Stimulated activated CD8-positive, alpha-beta memory T cell treated with anti-CD3 and anti-CD28 coated beads, Interleukin-4, amount 100 ng/mL, for 24 hours (primary cell): ENCODE data around the gene MAOA.
A peak's percentile ranks its signal among the peaks of the same experiment; 100 is the strongest.
"Not testable (repeated sequence)": the region's sequence is repeated elsewhere in the genome, so short reads cannot be mapped to it uniquely, and the experiment has no call there.

Experiments used
- DNase-seq: peaks from one replicate; pipeline ENCODE4 v3.0.0-alpha.2; 2020; ENCODE audit warnings: low read depth

Gene MAOA

DNA sequence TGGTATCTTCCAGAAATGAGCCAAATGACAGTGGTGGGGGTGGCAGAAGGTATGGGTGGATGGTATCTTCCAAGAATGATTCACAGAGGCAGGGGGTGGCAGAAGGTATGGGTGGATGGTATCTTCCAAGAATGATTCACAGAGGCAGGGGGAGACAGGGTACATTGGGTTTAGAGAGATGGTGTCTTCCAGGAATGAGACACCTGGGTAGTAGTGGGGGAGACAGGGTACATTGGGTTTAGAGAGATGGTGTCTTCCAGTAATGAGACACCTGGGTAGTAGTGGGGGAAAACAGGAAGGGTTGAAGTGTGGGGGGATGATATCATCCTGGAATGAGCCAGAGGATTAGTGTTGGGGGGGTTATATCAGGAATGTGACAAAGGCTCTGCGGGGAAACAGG lies 62.0 kb downstream of the MAOA start:
- no peak for DNase-seq

DNA sequence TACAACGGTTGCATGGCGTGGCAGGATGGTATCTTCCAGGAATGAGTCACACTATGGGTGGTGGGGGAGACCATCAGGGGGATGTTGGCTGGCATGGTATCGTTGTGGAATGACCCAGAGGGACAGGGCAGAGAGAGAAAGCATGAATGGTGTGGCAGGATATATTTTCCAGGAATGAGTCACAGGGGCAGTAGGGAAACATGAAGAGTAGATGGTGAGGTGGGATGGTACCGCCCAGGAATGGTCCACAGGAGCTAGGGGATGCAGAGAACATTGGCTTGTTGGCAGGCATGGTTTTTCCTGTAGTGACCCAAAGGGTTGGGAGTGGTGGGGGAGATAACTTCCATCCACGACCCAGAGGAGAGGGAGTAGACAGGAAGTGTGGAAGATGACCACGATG lies 62.4 kb downstream of the MAOA start:
- no peak for DNase-seq

DNA sequence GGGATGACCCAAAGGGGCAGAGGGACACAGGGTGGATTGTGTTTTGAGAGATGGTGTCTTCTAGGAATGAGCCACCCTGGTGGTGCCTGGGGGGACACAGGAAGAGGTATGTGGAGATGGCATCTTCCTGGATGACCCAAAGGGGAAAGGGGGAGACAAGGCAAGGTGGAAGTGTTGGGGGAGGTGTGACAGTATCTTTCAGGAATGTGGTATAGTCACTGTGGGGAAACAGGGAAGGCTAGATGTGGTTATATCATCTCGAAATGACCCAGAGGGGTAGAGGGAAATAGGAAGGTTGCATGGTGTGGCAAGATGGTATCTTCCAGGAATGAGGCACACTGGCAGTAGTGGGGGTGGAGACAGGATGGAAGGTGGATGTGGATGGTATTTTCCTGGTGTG lies 62.9 kb downstream of the MAOA start:
- no peak for DNase-seq

DNA sequence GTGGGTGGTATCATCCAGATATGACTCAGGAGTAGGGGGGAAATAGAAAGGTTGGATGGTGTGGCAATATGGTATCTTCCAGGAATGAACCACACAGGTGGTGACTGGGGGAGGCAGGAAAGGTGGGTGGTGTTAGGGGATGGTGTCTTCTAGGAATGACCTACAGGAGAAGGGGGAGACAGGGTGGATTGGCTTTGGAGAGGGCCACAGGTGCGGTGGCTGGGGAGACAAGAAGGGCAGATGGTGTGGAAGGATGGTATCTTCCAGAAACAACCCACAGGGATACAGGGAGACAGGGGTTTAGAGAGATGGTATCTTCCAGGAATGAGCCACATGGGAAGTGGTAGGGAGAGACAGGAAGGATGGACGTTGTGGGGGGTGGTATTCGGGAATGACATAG lies 64.0 kb downstream of the MAOA start:
- DNase-seq: no peak

DNA sequence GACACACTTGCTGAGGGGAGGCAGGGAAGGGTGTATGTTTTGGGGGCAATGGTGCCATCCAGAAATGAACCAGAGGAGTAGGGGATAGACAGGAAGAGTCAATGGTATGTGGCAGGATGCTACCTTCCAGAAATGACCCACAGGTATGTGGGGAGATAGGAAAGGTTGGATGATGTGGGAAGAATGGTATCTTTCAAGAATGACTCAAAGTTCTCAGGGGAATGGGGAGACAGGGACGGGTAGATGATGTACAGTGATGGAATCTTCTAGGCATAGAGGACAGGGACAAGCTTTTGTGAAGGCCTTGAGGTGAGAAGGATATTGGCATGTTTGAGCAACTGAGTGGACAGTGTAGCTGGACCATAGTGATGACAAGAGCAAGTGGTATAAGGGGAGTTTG lies 64.9 kb downstream of the MAOA start:
- DNase-seq: no peak

DNA sequence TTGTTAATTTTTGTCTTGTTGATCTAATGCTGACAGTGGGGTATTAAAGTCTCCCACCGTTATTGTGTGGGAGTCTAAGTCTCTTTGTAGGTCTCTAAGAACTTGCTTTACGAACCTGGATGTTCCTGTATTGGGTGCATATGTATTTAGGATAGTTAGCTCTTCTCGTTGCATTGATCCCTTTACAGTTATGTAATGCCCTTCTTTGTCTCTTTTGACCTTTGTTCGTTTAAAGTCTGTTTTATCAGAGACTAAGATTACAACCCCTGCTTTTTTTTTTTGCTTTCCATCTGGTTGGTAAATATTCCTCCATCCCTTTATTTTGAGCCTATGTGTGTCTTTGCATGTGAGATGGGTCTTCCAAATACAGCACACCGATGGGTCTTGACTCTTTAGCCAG lies 69.1 kb downstream of the MAOA start:
- DNase-seq: not testable (repeated sequence)

DNA sequence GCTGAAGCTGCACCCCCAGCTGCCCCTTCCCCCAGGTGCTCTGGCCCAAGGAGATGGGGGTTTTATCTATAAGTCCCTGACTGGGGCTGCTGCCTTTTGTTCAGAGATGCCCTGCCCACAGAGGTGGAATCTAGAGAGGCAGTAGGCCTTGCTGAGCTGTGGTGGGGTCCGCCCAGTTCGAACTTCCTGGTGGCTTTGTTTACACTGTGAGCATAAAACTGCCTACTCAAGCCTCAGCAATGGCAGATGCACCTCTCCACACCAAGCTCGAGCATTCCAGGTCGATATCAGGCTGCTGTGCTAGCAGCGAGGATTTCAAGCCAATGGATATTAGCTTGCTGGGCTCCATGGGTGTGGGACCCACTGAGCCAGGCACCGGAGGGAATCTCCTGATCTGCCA lies 71.2 kb downstream of the MAOA start:
- not testable (repeated sequence) for DNase-seq

DNA sequence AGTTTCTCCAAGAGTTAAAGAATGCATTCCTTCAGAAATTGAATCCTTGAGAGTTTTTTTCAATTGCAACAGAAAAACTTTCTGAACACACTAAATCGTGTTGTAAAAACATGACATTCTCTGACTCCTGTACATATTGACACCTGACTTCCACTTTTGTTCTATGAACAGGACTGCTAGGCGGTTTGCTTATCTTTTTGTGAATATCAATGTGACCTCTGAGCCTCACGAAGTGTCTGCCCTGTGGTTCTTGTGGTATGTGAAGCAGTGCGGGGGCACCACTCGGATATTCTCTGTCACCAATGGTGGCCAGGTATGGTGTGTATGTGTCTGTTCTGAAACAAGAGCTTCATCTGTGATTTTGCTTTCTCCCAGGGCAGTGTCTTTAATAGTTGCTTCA lies 71.9 kb downstream of the MAOA start:
- no peak for DNase-seq

DNA sequence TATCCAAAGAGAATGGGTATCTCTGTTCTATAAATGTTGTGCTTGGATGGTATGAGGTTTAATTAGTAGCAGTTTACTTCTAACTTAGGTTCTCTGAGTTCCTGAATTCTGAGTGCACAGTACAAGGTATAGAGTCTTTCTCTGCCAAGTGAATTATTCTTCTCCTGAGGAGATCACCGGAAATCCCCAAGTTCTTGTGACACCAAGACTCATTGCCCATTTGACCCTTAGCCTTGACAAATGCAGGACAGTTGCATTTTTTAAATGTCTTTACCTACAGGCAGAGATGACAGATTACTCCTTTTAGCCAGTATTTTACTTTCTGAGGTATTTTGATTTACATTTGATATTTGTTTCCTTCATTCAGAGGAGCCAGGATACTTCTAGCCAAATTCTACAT lies 72.9 kb downstream of the MAOA start:
- no peak for DNase-seq

DNA sequence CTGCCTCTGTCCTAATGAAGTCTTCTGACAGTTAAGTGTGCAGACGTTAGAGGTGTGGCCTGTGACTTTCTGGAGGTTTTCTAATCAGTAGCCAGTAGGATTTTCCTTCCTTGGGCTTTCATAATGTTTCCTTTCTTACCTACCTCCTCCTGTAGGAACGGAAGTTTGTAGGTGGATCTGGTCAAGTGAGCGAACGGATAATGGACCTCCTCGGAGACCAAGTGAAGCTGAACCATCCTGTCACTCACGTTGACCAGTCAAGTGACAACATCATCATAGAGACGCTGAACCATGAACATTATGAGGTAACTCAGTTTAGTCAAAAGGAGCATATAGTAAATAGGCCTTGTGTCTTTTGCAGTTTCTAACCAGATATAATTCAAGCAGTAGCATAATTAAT lies 75.0 kb downstream of the MAOA start:
- DNase-seq: no peak

DNA sequence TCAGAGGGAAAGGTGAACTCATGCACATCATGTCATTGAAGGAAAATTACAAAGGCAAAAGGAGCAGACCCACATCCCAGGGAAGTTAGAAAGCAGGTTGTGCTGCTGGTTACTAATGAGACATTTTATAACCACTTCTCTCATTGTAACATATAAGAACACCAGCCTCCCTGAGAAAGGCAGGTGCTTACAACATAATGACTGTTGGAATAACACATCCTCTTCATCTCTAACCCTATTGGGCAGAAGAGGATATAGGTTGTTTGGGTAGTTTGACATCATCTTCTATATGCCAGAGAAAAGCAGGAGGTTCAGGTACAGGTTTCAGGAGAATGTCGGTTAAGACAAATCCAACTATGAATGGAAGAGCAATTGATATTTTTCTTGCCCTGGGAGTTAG lies 77.6 kb downstream of the MAOA start:
- no peak for DNase-seq

DNA sequence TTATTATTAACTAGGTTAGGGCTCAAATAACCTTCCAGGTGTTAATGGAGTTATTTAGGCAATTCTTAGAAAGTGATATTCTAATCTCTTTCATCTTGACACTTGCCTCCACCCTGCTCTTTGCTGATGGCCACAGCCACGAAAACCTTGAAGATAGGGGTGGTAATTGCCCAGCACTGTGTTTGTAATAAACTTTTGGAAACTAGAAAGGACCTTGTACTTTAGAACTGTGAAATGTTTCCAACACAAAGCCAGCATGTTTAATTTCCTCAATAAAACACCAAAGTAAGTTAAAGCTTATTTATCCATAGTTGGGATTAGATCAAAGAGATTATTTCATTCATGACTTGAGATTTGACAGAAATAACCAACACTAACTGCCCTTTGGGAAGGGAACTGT lies 78.3 kb downstream of the MAOA start:
- no peak for DNase-seq

DNA sequence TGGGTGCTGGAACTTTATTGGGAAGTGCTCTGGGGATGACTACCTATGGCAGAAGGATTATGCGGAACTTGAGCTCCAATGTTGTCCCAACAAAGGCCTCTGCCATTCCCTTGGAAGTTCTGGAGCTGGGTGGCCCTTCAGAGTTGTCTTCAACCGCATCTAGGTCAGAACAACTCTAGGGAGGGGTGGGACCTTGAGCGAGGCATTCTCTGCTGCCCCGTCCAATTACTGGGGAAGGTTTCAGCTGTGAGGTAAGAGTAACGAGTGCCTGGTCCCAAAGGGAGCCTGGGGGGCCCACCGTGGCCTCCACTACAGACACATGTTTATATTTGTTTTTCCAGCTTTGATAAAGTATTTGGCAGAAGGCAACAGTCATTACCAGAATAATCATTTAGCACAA lies 79.4 kb downstream of the MAOA start:
- DNase-seq: no peak

DNA sequence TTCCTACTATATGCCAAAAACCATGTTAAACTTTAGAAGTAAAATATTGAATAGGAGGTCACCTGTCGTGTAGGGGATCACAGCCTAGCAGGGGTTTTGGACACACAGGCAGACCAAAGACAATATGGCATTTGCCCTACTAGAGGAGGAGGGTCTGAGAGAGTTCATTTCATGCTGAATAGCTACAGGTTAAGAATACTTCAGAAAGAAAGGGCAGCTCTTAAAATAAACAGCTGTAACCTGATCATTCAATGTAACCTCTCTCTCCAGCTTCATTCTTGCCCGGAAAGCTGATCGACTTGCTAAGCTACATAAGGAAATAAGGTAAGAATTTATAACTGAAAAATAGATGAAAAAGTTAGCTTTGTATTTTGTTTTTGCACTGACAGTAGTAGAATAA lies 79.9 kb downstream of the MAOA start:
- DNase-seq: no peak

DNA sequence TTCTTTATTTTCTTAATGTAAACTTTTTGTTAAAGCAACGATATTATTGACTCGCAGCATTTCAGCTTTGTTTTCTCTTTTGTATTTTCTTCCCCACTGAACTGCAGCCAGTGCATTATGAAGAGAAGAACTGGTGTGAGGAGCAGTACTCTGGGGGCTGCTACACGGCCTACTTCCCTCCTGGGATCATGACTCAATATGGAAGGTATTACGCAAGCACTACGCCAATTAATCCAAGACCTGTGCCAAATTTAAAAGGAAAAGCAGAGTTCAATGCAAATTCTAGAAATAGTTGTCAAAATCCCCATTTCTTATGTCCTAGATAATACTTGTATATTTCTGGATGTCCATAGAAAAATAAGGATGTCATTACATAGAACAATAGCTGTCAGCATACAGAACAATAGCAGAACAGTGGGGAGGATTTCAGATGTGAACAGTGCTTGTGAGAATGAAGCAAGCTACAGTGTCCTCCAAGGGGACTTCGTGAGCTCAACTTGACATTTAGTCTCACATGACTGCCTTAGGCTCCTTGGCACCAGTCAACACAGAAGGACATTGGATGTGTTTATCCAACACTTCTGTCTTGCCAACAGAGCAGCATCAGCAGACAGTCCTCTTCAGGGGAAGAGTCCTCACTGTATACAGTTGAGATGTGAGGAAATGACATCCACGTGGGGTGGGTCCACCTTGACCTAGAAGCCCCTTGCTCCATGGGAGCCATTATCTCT lies 85.9 kb downstream of the MAOA start:
- no peak for DNase-seq

DNA sequence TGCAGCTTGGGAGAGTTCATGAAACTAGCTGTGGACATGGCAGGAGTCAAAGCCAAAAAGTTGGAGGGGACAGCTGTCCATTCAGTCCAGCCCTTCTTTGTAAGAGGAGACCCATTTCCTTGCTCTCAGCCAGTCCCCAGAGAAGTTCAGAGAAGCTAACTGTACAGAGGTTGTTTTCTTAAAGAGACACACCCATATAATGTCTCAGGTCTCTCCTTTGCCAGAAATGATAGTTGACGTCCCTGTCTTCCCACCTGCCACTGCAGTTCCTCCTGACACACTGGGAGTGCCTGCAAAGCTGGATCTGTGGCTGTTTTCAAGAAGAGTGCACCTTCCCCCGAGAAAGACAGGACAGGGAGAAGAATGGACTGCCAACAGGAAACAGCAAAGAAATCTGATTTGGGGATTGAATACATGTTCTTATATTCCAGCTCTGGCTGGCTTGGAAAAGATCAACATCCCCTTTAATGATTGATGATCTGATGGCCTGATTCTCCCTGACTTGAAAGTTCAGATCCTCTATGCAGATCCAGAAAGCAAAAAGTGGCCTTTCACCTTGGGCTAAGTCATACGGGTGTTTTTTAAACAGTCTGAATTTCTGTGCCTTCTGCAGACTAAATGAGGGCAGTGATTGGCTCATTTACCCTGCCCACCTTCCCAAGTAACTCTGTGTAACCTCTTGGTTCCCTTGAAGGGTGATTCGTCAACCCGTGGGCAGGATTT lies 87.2 kb downstream of the MAOA start:
- DNase-seq: no peak

DNA sequence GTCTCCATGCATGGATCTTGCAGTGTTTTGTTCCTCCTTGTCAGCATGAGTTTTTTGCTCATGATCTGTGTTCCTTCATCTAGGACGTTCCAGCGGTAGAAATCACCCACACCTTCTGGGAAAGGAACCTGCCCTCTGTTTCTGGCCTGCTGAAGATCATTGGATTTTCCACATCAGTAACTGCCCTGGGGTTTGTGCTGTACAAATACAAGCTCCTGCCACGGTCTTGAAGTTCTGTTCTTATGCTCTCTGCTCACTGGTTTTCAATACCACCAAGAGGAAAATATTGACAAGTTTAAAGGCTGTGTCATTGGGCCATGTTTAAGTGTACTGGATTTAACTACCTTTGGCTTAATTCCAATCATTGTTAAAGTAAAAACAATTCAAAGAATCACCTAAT lies 88.2 kb downstream of the MAOA start:
- no peak for DNase-seq

DNA sequence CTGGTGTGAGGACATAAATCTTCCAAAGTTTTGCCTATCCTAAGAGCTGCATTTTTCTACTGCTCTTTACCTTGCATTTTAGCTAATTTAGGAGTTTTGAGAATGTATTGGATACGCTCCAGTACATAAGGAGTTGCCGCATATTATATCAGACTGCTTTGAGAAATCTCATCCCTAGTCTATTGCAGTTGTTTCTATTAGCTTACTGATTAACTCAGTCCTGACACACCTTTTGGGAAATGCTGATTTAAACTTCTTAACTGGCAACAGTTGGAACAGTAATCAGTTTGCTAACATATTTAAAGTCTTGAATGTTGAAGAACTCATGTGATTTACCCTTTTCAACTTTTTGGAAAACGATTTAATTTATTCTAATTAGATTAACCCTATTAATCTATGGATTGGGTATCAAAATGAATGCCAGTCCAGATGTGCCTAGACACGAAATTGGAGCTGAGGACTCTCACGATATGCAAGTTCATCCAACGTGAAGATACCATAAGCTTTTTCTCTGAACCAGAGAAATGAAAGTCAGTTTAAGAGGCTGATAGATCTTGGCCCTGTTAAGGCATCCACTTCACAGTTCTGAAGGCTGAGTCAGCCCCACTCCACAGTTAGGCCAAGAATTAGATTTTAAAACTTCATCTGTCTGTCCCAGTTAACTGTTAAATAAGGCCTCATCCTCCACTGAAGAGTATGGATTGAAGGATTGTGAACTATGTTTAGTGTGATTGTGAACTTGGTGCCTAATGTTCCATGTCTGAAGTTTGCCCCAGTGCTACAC lies 90.0 kb downstream of the MAOA start:
- no peak for DNase-seq

DNA sequence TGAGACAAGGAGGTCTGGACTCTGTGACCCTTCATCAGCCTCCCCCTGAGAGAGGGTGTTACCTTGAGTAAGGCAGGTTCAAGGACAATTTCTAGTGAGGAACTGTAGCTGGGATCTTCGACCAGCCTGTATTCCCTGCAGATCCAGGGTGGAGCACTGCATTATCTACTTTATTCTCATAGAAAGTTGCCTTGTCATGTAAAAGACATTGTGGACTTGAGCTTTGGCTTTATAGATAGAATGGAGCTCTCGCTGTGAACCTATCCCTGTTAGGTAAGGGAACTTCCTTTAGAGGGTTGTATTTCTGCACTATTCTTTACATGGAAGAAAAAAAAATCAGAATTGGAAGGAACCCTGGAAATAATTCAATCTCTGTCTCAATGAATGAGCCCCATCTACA lies 91.4 kb downstream of the MAOA start:
- no peak for DNase-seq

DNA sequence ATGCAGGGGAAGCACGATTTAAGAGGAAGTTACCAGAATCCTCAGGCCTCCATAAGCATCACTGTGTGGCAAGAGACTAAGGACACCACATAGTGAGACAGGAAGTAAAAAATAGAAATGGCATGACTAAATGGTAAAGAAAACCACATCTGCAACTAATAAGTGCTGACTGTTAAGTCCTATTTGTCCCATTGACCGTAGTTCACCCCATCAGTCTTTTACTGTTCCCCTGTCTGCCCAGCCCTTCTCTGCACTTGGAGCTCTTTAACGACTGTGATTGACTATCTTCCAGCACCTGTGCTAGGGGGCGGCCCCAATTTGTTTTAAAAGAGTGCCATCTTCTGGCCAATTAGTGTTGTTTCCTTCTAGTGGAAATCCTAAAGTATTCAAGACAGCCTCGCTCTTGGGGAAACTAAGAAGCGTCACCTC lies 94.2 kb downstream of the MAOA start:
- peak; percentile 21 for DNase-seq

DNA sequence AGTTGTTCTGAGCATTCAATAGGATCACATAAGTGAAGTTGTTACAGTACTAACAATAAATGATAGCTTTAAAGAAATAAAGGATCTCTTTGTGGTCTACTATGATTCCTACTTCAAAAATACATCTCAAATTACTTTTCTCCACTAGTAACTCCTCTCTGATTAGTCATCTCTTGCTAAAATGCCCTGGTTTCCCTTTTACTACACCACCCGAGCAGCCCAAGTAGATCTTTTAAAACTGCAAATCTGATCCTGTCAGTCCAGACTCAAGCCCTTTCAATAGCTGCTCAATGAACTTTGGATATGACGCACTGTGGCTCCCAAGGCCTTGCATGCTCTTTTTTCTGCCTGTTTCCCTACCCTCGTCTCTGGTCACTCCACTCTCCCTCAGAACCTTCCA lies 97.5 kb downstream of the MAOA start:
- DNase-seq: no peak

DNA sequence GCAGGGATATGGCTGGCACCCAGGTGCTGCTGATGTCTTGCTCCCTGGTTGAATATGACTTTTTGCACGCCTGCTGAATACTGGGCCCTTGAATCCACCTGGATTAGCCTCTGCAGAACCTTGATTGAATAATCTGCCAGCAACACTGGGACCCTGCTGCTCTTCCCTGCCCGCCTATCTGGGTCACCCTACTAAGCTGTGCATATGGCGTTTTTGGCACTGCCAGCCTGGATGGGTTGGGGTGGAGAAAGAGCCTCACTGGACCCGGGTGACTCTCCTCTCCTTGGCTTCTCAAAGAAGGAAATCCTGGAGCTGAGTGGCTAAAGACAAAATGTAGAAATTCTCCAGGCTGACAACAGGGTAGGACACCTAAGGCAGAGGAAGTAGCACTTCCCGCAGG lies 100.0 kb downstream of the MAOA start:
- DNase-seq: no peak

DNA sequence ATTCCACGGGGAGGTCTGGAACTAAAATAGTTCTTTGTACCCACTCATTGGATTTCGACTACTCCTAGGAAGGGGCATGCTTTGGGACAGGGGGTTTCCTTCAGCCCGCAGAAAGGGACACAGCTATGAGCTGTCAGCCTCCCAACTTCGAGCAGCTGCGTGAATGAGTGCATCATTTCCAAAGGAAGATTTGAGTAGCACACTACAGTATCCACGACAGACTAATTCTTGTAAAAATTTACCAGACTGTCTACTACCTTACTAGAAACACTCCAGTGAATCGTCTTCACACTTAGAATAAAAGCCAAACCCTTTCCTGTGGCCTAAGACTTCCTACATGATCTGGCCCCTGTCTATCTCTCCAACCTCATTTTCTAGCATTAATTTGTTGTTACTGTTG lies 101.9 kb downstream of the MAOA start:
- no peak for DNase-seq
